ENCODE data around the gene TMEM154. TPM values are rescaled to one million over a fixed set of nuclear protein-coding genes. Genes with fewer than 3 reads are reported as not detected.

The TMEM154 gene
- polyA plus RNA-seq, 3 donors = 24.7 to 157 (median 117) TPM

DNA sequence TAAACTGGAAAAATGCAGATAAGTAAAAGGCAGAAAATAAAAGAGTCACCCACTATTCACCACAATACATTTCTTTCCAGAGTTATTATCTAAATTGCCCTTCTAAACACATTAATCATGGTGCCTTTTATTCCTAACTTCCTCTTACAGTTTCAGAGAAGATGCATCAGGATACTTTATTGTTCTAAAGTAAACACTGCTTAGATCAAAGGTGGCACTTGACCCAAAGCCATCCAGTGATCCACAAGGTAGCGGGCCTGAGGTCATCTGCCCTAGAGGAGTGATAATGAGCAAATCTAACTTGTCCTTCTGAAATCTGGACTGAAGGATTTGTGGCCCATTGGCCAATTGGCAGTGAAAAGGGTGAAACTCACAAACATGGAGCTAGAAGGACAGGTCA is 12.0 kb upstream of the TMEM154 start:
- TF ChIP-seq, protein P1, sequence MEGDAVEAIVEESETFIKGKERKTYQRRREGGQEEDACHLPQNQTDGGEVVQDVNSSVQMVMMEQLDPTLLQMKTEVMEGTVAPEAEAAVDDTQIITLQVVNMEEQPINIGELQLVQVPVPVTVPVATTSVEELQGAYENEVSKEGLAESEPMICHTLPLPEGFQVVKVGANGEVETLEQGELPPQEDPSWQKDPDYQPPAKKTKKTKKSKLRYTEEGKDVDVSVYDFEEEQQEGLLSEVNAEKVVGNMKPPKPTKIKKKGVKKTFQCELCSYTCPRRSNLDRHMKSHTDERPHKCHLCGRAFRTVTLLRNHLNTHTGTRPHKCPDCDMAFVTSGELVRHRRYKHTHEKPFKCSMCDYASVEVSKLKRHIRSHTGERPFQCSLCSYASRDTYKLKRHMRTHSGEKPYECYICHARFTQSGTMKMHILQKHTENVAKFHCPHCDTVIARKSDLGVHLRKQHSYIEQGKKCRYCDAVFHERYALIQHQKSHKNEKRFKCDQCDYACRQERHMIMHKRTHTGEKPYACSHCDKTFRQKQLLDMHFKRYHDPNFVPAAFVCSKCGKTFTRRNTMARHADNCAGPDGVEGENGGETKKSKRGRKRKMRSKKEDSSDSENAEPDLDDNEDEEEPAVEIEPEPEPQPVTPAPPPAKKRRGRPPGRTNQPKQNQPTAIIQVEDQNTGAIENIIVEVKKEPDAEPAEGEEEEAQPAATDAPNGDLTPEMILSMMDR (IDR thresholded peaks at IDR 0.05) = no peak
- H3K4me3 Mint-ChIP-seq = no peak overlapping the region
- 83% methylated on average over 1 of the region's 1 CpG for WGBS (ENCODE audit: insufficient coverage)
- DNase-seq = no peak
- peaks cover 24% of the 10 kb centered on the region for H3K4me1 Mint-ChIP-seq
- no peak overlapping the region for H3K4me2 ChIP-seq (replicated peaks; ENCODE audit: extremely low read depth, low read length, poor library complexity, severe bottlenecking)
- peaks cover 0 to 1% (median 0%) of the 10 kb centered on the region in 7 donors for H3K9me3 Mint-ChIP-seq
- H3K9me3 ChIP-seq (replicated peaks in 1 of 2; ENCODE audit: control insufficient read depth in 1 of 2, insufficient read depth in 1 of 2, low read length in 2 of 2) = no peaks in the 10 kb centered on the region
- peaks cover 19 to 23% of the 10 kb centered on the region in 2 donors for H3K4me1 ChIP-seq (ENCODE audit: control insufficient read depth in 1 of 2, insufficient read depth in 2 of 2, low read length in 2 of 2)
- peak overlapping the region in 1 of 7 donors; percentile 33 for H3K27ac Mint-ChIP-seq
- no peak overlapping the region for H3K27ac ChIP-seq (ENCODE audit: low read depth in 1 of 2, low read length in 2 of 2)
- no peak overlapping the region for H2AFZ ChIP-seq (ENCODE audit: insufficient read depth, low read depth, low read length, poor library complexity, severe bottlenecking)
- no peaks in the 10 kb centered on the region for H3K27me3 ChIP-seq (ENCODE audit: control insufficient read depth in 2 of 2, insufficient read depth in 2 of 2, low read length in 2 of 2)
- peaks cover 0 to 4% (median 1%) of the 10 kb centered on the region in 3 donors for H3K27me3 Mint-ChIP-seq (ENCODE audit: low read depth in 3 of 3)
- intact Hi-C loops (cut with micrococcal nuclease) = no loop called here
- H3K36me3 Mint-ChIP-seq = no peaks in the 10 kb centered on the region
- no peaks in the 10 kb centered on the region for H4K20me1 ChIP-seq (ENCODE audit: insufficient read depth, low read length)
- H3K4me3 ChIP-seq (replicated peaks in 1 of 3; ENCODE audit: low read depth in 2 of 3, low read length in 3 of 3) = no peak overlapping the region
- no peaks in the 10 kb centered on the region for H3K79me2 ChIP-seq (ENCODE audit: insufficient read depth, low read length)
- H3K36me3 ChIP-seq (replicated peaks in 1 of 2; ENCODE audit: control insufficient read depth in 1 of 2, insufficient read depth in 2 of 2, low read length in 2 of 2) = no peaks in the 10 kb centered on the region
- H3K9ac ChIP-seq (ENCODE audit: insufficient read depth, low read length, poor library complexity, severe bottlenecking) = no peak overlapping the region

DNA sequence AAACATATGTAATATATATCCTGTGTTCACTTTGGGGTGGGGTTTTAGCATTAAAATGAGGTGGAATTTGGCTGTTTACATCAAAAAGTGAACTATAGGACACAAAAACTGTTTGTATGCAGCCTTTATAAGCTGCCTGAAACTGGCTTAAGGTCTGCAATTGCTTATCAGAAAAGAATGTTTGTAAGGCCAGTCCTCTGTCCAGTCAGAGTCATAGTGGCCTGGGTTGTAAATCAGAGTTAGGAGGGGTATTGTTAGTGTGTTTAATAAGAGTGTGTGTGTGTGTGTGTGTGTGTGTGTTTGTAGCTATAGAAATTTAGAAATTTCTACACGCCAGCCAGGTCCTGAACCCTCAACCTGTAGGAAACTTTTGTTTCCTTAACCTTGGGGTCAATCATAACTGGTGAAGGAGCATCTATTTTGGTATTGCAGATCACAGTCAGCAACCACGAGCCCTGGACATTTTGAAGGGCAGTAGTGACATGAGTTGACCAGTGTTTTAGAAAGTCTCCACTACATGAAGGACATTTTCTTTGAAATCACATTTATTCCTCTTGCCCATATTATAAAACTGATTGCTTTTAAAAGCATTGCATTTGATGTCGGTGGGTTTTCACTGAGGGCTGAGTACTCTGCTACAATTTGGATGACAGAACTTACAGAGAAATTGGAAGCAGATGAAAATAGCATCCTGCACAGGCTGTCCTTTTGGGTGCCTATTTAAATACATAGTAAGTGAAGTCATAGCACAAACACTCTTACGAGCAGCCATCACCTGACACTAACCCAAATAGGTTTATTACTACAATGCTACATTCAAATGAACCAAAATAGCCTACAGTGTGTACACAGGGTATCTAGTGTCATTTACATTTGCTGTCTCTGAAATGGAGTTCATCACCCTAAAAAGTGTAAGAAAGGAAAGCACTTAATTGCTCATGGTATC is 11.2 kb upstream of the TMEM154 start:
- 86% methylated on average over 2 of the region's 4 CpGs for WGBS (ENCODE audit: insufficient coverage)
- no peak for DNase-seq
- H4K20me1 ChIP-seq (ENCODE audit: insufficient read depth, low read length) = no peaks in the 10 kb centered on the region
- peaks cover 0 to 4% (median 1%) of the 10 kb centered on the region in 3 donors for H3K27me3 Mint-ChIP-seq (ENCODE audit: low read depth in 3 of 3)
- H3K4me1 ChIP-seq (ENCODE audit: control insufficient read depth in 1 of 2, insufficient read depth in 2 of 2, low read length in 2 of 2) = peaks cover 21 to 22% of the 10 kb centered on the region in 2 donors
- no peak overlapping the region for H3K9ac ChIP-seq (ENCODE audit: insufficient read depth, low read length, poor library complexity, severe bottlenecking)
- H3K9me3 ChIP-seq (replicated peaks in 1 of 2; ENCODE audit: control insufficient read depth in 1 of 2, insufficient read depth in 1 of 2, low read length in 2 of 2) = no peaks in the 10 kb centered on the region
- H2AFZ ChIP-seq (ENCODE audit: insufficient read depth, low read depth, low read length, poor library complexity, severe bottlenecking) = no peak overlapping the region
- H3K27me3 ChIP-seq (ENCODE audit: control insufficient read depth in 2 of 2, insufficient read depth in 2 of 2, low read length in 2 of 2) = no peaks in the 10 kb centered on the region
- TF ChIP-seq, protein P1 (IDR thresholded peaks at IDR 0.05) = no peak
- no peak overlapping the region for H3K4me3 Mint-ChIP-seq
- no peak overlapping the region for H3K27ac ChIP-seq (ENCODE audit: low read depth in 1 of 2, low read length in 2 of 2)
- H3K4me1 Mint-ChIP-seq = peaks cover 26% of the 10 kb centered on the region
- peaks cover 0 to 1% (median 0%) of the 10 kb centered on the region in 7 donors for H3K9me3 Mint-ChIP-seq
- no peaks in the 10 kb centered on the region for H3K36me3 ChIP-seq (replicated peaks in 1 of 2; ENCODE audit: control insufficient read depth in 1 of 2, insufficient read depth in 2 of 2, low read length in 2 of 2)
- H3K79me2 ChIP-seq (ENCODE audit: insufficient read depth, low read length) = no peaks in the 10 kb centered on the region
- no peak overlapping the region for H3K4me3 ChIP-seq (replicated peaks in 1 of 3; ENCODE audit: low read depth in 2 of 3, low read length in 3 of 3)
- no peak overlapping the region for H3K27ac Mint-ChIP-seq
- intact Hi-C loops (cut with micrococcal nuclease) = no loop called here
- no peaks in the 10 kb centered on the region for H3K36me3 Mint-ChIP-seq
- H3K4me2 ChIP-seq (replicated peaks; ENCODE audit: extremely low read depth, low read length, poor library complexity, severe bottlenecking) = no peak overlapping the region
